Measurements from ENCODE around the gene GGT5.
"Not testable (repeated sequence)": the region's sequence is repeated elsewhere in the genome, so short reads cannot be mapped to it uniquely, and the experiment has no call there.

GGT5 gene

GRCh38 chr22:24245030-24245431 is at the start of gene GGT5:
TSS of gene GGT5 (minus strand) at chr22:24245082. CDS start at chr22:24244725, 357 bp downstream.
- not testable (repeated sequence) for DNase-seq

- DNase-seq = not testable (repeated sequence)
These were observed 47.4 kb upstream of the GGT5 start for GRCh38 chr22:24292202-24292830.

GRCh38 chr22:24291515-24292201 is 46.8 kb upstream of the GGT5 start:
- no peak for DNase-seq

- DNase-seq = no peak
These were observed 45.6 kb upstream of the GGT5 start for GRCh38 chr22:24290459-24290858.

GRCh38 chr22:24289741-24290163 is 44.9 kb upstream of the GGT5 start:
- no peak for DNase-seq

- DNase-seq = no peak
These were observed 44.2 kb upstream of the GGT5 start for GRCh38 chr22:24289114-24289513.

- not testable (repeated sequence) for DNase-seq
These were observed 42.9 kb upstream of the GGT5 start for GRCh38 chr22:24287801-24288200.

GRCh38 chr22:24287212-24287611 is 42.3 kb upstream of the GGT5 start:
- not testable (repeated sequence) for DNase-seq

GRCh38 chr22:24285245-24285644 is 40.4 kb upstream of the GGT5 start:
- DNase-seq = peak; percentile 72

- peak; percentile 41 for DNase-seq
These were observed 39.9 kb upstream of the GGT5 start for GRCh38 chr22:24284747-24285203.

GRCh38 chr22:24282401-24282800 is 37.5 kb upstream of the GGT5 start:
- no peak for DNase-seq

- not testable (repeated sequence) for DNase-seq
These were observed 35.5 kb upstream of the GGT5 start for GRCh38 chr22:24280363-24280762.

- DNase-seq = not testable (repeated sequence)
These were observed 30.0 kb upstream of the GGT5 start for GRCh38 chr22:24274696-24275405.

- not testable (repeated sequence) for DNase-seq
These were observed 29.0 kb upstream of the GGT5 start for GRCh38 chr22:24273906-24274305.

GRCh38 chr22:24273031-24273430 is 28.1 kb upstream of the GGT5 start:
- peak; percentile 47 for DNase-seq

- no peak for DNase-seq
These were observed 26.5 kb upstream of the GGT5 start for GRCh38 chr22:24271386-24271854.

GRCh38 chr22:24270556-24271385 is 25.9 kb upstream of the GGT5 start, which contains the start of gene SPECC1L:
TSS of gene SPECC1L (plus strand) at chr22:24270831. CDS start at chr22:24302232, 31,401 bp downstream.
- peak; percentile 95 for DNase-seq

GRCh38 chr22:24266495-24266894 is 21.6 kb upstream of the GGT5 start:
- not testable (repeated sequence) for DNase-seq

GRCh38 chr22:24265734-24266133 is 20.9 kb upstream of the GGT5 start:
- no peak for DNase-seq

- not testable (repeated sequence) for DNase-seq
These were observed 19.5 kb upstream of the GGT5 start for GRCh38 chr22:24264329-24264896.

GRCh38 chr22:24263479-24263878 is 18.6 kb upstream of the GGT5 start:
- not testable (repeated sequence) for DNase-seq

- not testable (repeated sequence) for DNase-seq
These were observed 17.4 kb upstream of the GGT5 start for GRCh38 chr22:24262185-24262749.
